Measurements from ENCODE around the gene WBP1L.

Gene WBP1L

DNA sequence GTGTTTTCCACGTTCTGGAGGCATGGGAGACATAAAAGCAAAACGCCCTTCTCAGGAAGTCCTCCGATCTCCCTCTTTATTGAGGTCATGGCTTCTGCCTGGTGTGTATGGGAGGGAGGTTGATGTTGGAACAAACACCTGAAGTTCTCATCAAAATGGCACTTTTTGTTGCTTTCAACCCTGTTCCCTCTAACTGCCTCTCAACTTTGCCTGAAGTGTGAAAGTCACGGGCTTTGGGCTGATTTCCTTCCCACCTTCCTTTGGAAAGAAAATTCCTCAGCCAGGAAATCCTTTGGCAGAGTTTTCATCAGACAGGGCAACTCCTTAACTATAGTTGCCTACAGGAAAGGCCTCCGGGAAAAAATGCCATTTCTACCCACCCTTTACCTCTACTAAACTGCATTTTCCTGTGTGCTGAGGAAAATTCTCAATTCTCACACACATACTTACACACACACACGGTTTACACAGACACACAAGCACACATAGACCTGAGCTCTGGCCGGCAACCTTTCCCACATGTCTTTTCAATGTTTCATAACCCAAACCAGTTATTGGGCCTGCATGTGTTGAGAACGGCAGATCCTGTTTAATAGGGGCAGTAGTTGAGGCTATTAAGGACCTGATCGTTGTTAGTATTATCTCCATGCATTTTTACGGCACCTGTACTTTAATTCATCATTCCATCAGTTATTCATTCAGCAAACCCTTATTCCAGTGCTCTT lies 57.0 kb downstream of the WBP1L start:
- no peak overlapping the region for H2AK5ac ChIP-seq (ENCODE audit: low read depth, low read length)
- H4K8ac ChIP-seq (ENCODE audit: low read depth, low read length): no peak overlapping the region
- H2AFZ ChIP-seq (ENCODE audit: low read length): no peak overlapping the region
- H2BK15ac ChIP-seq (ENCODE audit: low read length): no peak overlapping the region
- H3K9ac ChIP-seq (ENCODE audit: low read depth, low read length, poor library complexity): no peak overlapping the region
- no peak overlapping the region for H3K23ac ChIP-seq (ENCODE audit: low read depth, low read length, poor library complexity)
- no CpG with 5 or more reads among the region's 10 CpGs for WGBS, 2 donors (ENCODE audit: extremely low coverage in 2 of 2, insufficient read length in 2 of 2, insufficient replicate concordance in 1 of 2)
- H3K14ac ChIP-seq (ENCODE audit: low read length): no peak overlapping the region
- no peak overlapping the region for H2BK120ac ChIP-seq (ENCODE audit: low read depth, low read length)
- H2BK5ac ChIP-seq (ENCODE audit: low read length): no peak overlapping the region
- no peak overlapping the region for H3K27ac ChIP-seq (replicated peaks; ENCODE audit: low read length)
- H4K91ac ChIP-seq (ENCODE audit: low read depth, low read length, poor library complexity): no peak overlapping the region
- no peak overlapping the region for H2BK12ac ChIP-seq (ENCODE audit: low read length)
- H3K36me3 ChIP-seq (replicated peaks in 1 of 2; ENCODE audit: control insufficient read depth in 2 of 2, insufficient read depth in 2 of 2, low read length in 2 of 2): peaks cover 3 to 44% of the 10 kb centered on the region in 2 donors
- peaks cover 0 to 4% of the 10 kb centered on the region in 2 donors for H3K9me3 ChIP-seq (replicated peaks in 1 of 2; ENCODE audit: control insufficient read depth in 2 of 2, insufficient read depth in 1 of 2, low read depth in 1 of 2, low read length in 2 of 2)
- no peak overlapping the region for H3K4me2 ChIP-seq (ENCODE audit: insufficient read depth, low read length, poor library complexity, severe bottlenecking)
- peaks cover 11 to 13% of the 10 kb centered on the region in 2 donors for H3K4me1 ChIP-seq (ENCODE audit: control insufficient read depth in 2 of 2, insufficient read depth in 1 of 2, low read depth in 1 of 2, low read length in 2 of 2)
- H3K79me1 ChIP-seq (ENCODE audit: low read depth, low read length): peaks cover 2% of the 10 kb centered on the region
- DNase-seq (ENCODE audit: low spot score): no peak
- H3K27me3 ChIP-seq (ENCODE audit: control insufficient read depth in 3 of 3, insufficient read depth in 3 of 3, low read depth in 1 of 3, low read length in 3 of 3): no peaks in the 10 kb centered on the region
- no peak overlapping the region for H3K18ac ChIP-seq (ENCODE audit: low read length)
- no peak overlapping the region for H3K4me3 ChIP-seq (ENCODE audit: low read length in 2 of 2)
- no peak overlapping the region for H3K4ac ChIP-seq (ENCODE audit: low read length)

DNA sequence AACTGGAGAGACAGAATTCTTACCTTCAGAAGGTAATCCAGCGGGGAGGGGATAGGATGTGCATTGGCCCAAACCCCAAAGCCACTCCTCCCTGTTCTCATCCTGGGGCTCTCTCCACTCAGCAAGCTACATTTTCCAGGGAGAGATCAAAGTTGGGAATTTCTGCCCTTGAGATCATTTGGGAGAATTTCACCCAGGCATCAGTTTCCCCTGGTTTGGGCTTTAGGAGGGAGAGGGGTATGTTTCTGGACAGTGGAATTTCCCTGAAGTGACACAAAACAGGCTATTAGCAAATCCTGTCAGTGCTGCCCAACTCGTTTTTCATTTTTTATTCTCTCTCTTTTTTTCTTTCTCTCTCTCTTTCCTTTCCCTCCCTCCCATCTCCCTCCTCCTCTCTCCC lies 57.7 kb downstream of the WBP1L start:
- H3K4me2 ChIP-seq (ENCODE audit: insufficient read depth, low read length, poor library complexity, severe bottlenecking): no peak overlapping the region
- no CpG with 5 or more reads among the region's 2 CpGs for WGBS, 2 donors (ENCODE audit: extremely low coverage in 2 of 2, insufficient read length in 2 of 2, insufficient replicate concordance in 1 of 2)
- H2AFZ ChIP-seq (ENCODE audit: low read length): no peak overlapping the region
- H2BK5ac ChIP-seq (ENCODE audit: low read length): no peak overlapping the region
- H3K9me3 ChIP-seq (replicated peaks in 1 of 2; ENCODE audit: control insufficient read depth in 2 of 2, insufficient read depth in 1 of 2, low read depth in 1 of 2, low read length in 2 of 2): peaks cover 0 to 4% of the 10 kb centered on the region in 2 donors
- H3K27ac ChIP-seq (replicated peaks; ENCODE audit: low read length): no peak overlapping the region
- no peak overlapping the region for H3K18ac ChIP-seq (ENCODE audit: low read length)
- no peak overlapping the region for H3K4ac ChIP-seq (ENCODE audit: low read length)
- DNase-seq (ENCODE audit: low spot score): no peak
- no peak overlapping the region for H3K9ac ChIP-seq (ENCODE audit: low read depth, low read length, poor library complexity)
- no peak overlapping the region for H4K8ac ChIP-seq (ENCODE audit: low read depth, low read length)
- no peak overlapping the region for H4K91ac ChIP-seq (ENCODE audit: low read depth, low read length, poor library complexity)
- no peak overlapping the region for H3K4me3 ChIP-seq (ENCODE audit: low read length in 2 of 2)
- peaks cover 8 to 9% of the 10 kb centered on the region in 2 donors for H3K4me1 ChIP-seq (ENCODE audit: control insufficient read depth in 2 of 2, insufficient read depth in 1 of 2, low read depth in 1 of 2, low read length in 2 of 2)
- H3K79me1 ChIP-seq (ENCODE audit: low read depth, low read length): peaks cover 2% of the 10 kb centered on the region
- H2BK15ac ChIP-seq (ENCODE audit: low read length): no peak overlapping the region
- no peak overlapping the region for H3K23ac ChIP-seq (ENCODE audit: low read depth, low read length, poor library complexity)
- no peak overlapping the region for H2AK5ac ChIP-seq (ENCODE audit: low read depth, low read length)
- no peaks in the 10 kb centered on the region for H3K27me3 ChIP-seq (ENCODE audit: control insufficient read depth in 3 of 3, insufficient read depth in 3 of 3, low read depth in 1 of 3, low read length in 3 of 3)
- H2BK12ac ChIP-seq (ENCODE audit: low read length): no peak overlapping the region
- H2BK120ac ChIP-seq (ENCODE audit: low read depth, low read length): no peak overlapping the region
- H3K14ac ChIP-seq (ENCODE audit: low read length): no peak overlapping the region
- peaks cover 3 to 44% of the 10 kb centered on the region in 2 donors for H3K36me3 ChIP-seq (replicated peaks in 1 of 2; ENCODE audit: control insufficient read depth in 2 of 2, insufficient read depth in 2 of 2, low read length in 2 of 2)

DNA sequence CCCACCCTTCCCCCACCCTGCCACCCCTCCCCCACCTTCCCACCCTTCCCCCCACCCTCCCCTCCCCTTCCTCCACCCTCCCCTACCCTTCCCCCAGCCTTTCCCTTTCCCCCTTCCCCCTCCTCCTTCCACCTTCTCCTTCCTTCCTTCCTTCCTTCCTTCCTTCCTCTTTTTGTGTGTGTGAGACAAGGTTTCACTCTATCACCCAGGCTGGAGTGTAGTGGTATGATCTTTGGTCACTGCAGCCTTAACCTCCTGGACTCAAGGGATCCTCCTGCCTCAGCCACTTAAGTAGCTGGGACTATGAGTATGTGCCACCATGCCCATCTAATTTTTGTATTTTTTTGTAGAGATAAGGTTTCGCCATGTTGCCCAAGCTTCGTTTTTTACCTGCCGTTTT lies 58.2 kb downstream of the WBP1L start:
- no peak overlapping the region for H3K27ac ChIP-seq (replicated peaks; ENCODE audit: low read length)
- H3K4me2 ChIP-seq (ENCODE audit: insufficient read depth, low read length, poor library complexity, severe bottlenecking): no peak overlapping the region
- peaks cover 6 to 9% of the 10 kb centered on the region in 2 donors for H3K4me1 ChIP-seq (ENCODE audit: control insufficient read depth in 2 of 2, insufficient read depth in 1 of 2, low read depth in 1 of 2, low read length in 2 of 2)
- H3K4ac ChIP-seq (ENCODE audit: low read length): no peak overlapping the region
- peaks cover 2% of the 10 kb centered on the region for H3K79me1 ChIP-seq (ENCODE audit: low read depth, low read length)
- H3K14ac ChIP-seq (ENCODE audit: low read length): no peak overlapping the region
- no peak overlapping the region for H2BK12ac ChIP-seq (ENCODE audit: low read length)
- no CpG with 5 or more reads among the region's 3 CpGs for WGBS, 2 donors (ENCODE audit: extremely low coverage in 2 of 2, insufficient read length in 2 of 2, insufficient replicate concordance in 1 of 2)
- H3K36me3 ChIP-seq (replicated peaks in 1 of 2; ENCODE audit: control insufficient read depth in 2 of 2, insufficient read depth in 2 of 2, low read length in 2 of 2): peaks cover 3 to 44% of the 10 kb centered on the region in 2 donors
- no peak overlapping the region for H4K91ac ChIP-seq (ENCODE audit: low read depth, low read length, poor library complexity)
- no peaks in the 10 kb centered on the region for H3K27me3 ChIP-seq (ENCODE audit: control insufficient read depth in 3 of 3, insufficient read depth in 3 of 3, low read depth in 1 of 3, low read length in 3 of 3)
- H3K18ac ChIP-seq (ENCODE audit: low read length): no peak overlapping the region
- no peak overlapping the region for H3K4me3 ChIP-seq (ENCODE audit: low read length in 2 of 2)
- H3K9me3 ChIP-seq (replicated peaks in 1 of 2; ENCODE audit: control insufficient read depth in 2 of 2, insufficient read depth in 1 of 2, low read depth in 1 of 2, low read length in 2 of 2): peaks cover 0 to 4% of the 10 kb centered on the region in 2 donors
- no peak overlapping the region for H2AFZ ChIP-seq (ENCODE audit: low read length)
- H4K8ac ChIP-seq (ENCODE audit: low read depth, low read length): no peak overlapping the region
- no peak overlapping the region for H3K23ac ChIP-seq (ENCODE audit: low read depth, low read length, poor library complexity)
- no peak overlapping the region for H3K9ac ChIP-seq (ENCODE audit: low read depth, low read length, poor library complexity)
- no peak for DNase-seq (ENCODE audit: low spot score)
- H2BK15ac ChIP-seq (ENCODE audit: low read length): no peak overlapping the region
- no peak overlapping the region for H2AK5ac ChIP-seq (ENCODE audit: low read depth, low read length)
- no peak overlapping the region for H2BK5ac ChIP-seq (ENCODE audit: low read length)
- H2BK120ac ChIP-seq (ENCODE audit: low read depth, low read length): no peak overlapping the region

DNA sequence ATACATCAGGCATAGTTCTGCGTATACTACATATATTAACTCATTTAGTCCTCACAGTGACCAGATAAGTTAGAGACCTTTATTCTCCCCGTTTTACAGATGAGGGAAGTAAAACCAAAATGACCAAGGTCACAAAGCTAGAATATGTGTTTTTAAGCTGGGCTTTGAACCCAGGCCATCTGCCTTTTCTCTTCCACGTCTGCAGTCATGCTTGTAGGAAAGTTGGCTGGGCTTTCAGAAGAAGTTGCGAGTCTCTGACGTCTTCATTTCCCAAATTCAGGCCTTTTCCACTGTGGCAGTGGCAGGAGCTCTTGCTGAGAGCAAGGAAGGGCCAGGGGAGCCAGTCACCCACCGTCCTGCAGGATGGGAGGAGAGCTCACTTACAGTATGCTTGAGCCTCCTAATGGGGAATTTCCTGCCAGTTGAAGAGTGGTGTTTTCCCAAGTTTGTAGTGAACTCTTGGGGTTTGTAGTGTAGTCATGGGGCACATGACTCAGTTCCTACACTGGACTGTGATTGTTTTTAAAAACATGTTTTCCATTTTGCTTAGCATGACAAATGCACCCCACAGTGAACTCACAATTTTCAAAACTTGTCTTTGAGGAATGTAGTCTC lies 59.3 kb downstream of the WBP1L start:
- Histone ChIP-seq H3K4ac (ENCODE audit: low read length) (no peak overlapping the region), H2BK120ac (ENCODE audit: low read depth, low read length) (no peak overlapping the region), H2AFZ (ENCODE audit: low read length) (no peak overlapping the region), H3K4me2 (ENCODE audit: insufficient read depth, low read length, poor library complexity, severe bottlenecking) (no peak overlapping the region), H3K4me3 (ENCODE audit: low read length in 2 of 2) (no peak overlapping the region), H2BK15ac (ENCODE audit: low read length) (no peak overlapping the region), H3K18ac (ENCODE audit: low read length) (no peak overlapping the region), H2BK5ac (ENCODE audit: low read length) (no peak overlapping the region), H3K14ac (ENCODE audit: low read length) (no peak overlapping the region), H3K23ac (ENCODE audit: low read depth, low read length, poor library complexity) (no peak overlapping the region), H4K8ac (ENCODE audit: low read depth, low read length) (no peak overlapping the region), H3K36me3 (replicated peaks in 1 of 2; ENCODE audit: control insufficient read depth in 2 of 2, insufficient read depth in 2 of 2, low read length in 2 of 2) (peaks cover 3 to 42% of the 10 kb centered on the region in 2 donors), H3K4me1 (ENCODE audit: control insufficient read depth in 2 of 2, insufficient read depth in 1 of 2, low read depth in 1 of 2, low read length in 2 of 2) (peaks cover 6 to 9% of the 10 kb centered on the region in 2 donors), H3K79me1 (ENCODE audit: low read depth, low read length) (peaks cover 2% of the 10 kb centered on the region), H2AK5ac (ENCODE audit: low read depth, low read length) (no peak overlapping the region), H4K91ac (ENCODE audit: low read depth, low read length, poor library complexity) (no peak overlapping the region), H3K9ac (ENCODE audit: low read depth, low read length, poor library complexity) (no peak overlapping the region), H3K9me3 (replicated peaks in 1 of 2; ENCODE audit: control insufficient read depth in 2 of 2, insufficient read depth in 1 of 2, low read depth in 1 of 2, low read length in 2 of 2) (peaks cover 0 to 4% of the 10 kb centered on the region in 2 donors), H3K27me3 (ENCODE audit: control insufficient read depth in 3 of 3, insufficient read depth in 3 of 3, low read depth in 1 of 3, low read length in 3 of 3) (no peaks in the 10 kb centered on the region), H3K27ac (replicated peaks; ENCODE audit: low read length) (no peak overlapping the region), H2BK12ac (ENCODE audit: low read length) (no peak overlapping the region)
- no peak for DNase-seq (ENCODE audit: low spot score)
- no CpG with 5 or more reads among the region's 6 CpGs for WGBS, 2 donors (ENCODE audit: extremely low coverage in 2 of 2, insufficient read length in 2 of 2, insufficient replicate concordance in 1 of 2)

Data from neuronal stem cell (in vitro differentiated cells).